Ishikawa (cell line): ENCODE data around the gene ITIH2.

Experiments
- CREB1 ChIP-seq: IDR thresholded peaks from 2 replicates; pipeline ENCODE4 v1.6.1; 2012; ENCODE audit warnings: low read depth
- EGR1 ChIP-seq: IDR thresholded peaks from 2 replicates; pipeline ENCODE4 v1.6.1; 2012
- EP300 ChIP-seq: IDR thresholded peaks from 2 replicates; pipeline ENCODE4 v1.6.1; 2012; ENCODE audit warnings: borderline replicate concordance
- MAX ChIP-seq: IDR thresholded peaks from 2 replicates; pipeline ENCODE4 v1.6.1; 2012
- RAD21 ChIP-seq: IDR thresholded peaks from 2 replicates; pipeline ENCODE4 v1.6.1; 2012; ENCODE audit warnings: low read depth
- REST ChIP-seq: IDR thresholded peaks from 2 replicates; pipeline ENCODE4 v1.6.1; 2012; ENCODE audit warnings: low read depth, mild to moderate bottlenecking
- TAF1 ChIP-seq: IDR thresholded peaks from 2 replicates; pipeline ENCODE4 v1.6.1; 2012; ENCODE audit warnings: low read depth, mild to moderate bottlenecking
- TEAD4 ChIP-seq: IDR thresholded peaks from 2 replicates; pipeline ENCODE4 v1.6.1; 2012
- YY1 ChIP-seq: IDR thresholded peaks from 2 replicates; pipeline ENCODE4 v1.6.1; 2012; ENCODE audit warnings: low read depth

DNA sequence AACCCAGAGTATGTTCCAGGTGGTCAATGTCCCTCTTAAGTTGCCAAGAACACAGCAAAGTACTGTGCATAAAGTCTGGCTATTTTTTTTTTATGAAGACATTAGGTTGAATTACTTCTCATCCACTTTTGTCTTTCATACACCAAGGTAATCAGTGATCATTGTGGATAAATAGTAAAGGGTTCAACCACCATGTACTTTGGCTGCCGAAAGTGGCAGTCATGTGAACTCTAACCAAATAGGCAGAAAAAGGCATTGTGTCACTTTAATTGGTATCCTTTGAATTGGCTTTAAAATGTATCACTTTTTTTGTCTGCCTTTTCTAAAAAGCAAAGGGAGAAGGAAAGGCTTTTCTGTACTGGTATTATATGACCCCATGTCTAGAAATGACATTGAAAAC is 7.3 kb downstream of the ITIH2 start:
- no peak for TF ChIP-seq RAD21
- no peak for TF ChIP-seq EP300
- no peak for TF ChIP-seq CREB1
- no peak for TF ChIP-seq YY1
- TF ChIP-seq TEAD4 = no peak
- TF ChIP-seq MAX = no peak
- TF ChIP-seq REST = no peak
- no peak for TF ChIP-seq TAF1
- TF ChIP-seq EGR1 = no peak
